Mesothelial cell of epicardium (in vitro differentiated cells): ENCODE results near the gene TBL1Y. TPM values are rescaled to one million over a fixed set of nuclear protein-coding genes. Genes with fewer than 3 reads are reported as not detected.

Source experiments
- DNase-seq, 2 experiments: peaks; one replicate each; pipeline ENCODE4 v3.0.0; 2021; ENCODE audit warnings: low spot score in 2 of 2; ENCODE audit not compliant: unreplicated experiment in 2 of 2
- H3K27ac Mint-ChIP-seq: 2 replicates; pipeline ENCODE4 v1.8.0; 2021; ENCODE audit warnings: mixed read lengths
- H3K27me3 Mint-ChIP-seq: 2 replicates; pipeline ENCODE4 v1.8.0; 2021; ENCODE audit warnings: low read depth, mixed read lengths
- H3K36me3 Mint-ChIP-seq: 2 replicates; pipeline ENCODE4 v1.8.0; 2021; ENCODE audit warnings: mixed read lengths
- H3K4me1 Mint-ChIP-seq: 2 replicates; pipeline ENCODE4 v1.8.0; 2021; ENCODE audit warnings: mixed read lengths
- H3K4me3 Mint-ChIP-seq: 2 replicates; pipeline ENCODE4 v1.8.0; 2021; ENCODE audit warnings: mild to moderate bottlenecking, moderate library complexity, mixed read lengths
- H3K9me3 Mint-ChIP-seq: 2 replicates; pipeline ENCODE4 v1.8.0; 2021; ENCODE audit warnings: mixed read lengths
- total RNA-seq: library from RNA; stranded (reverse); gene quantifications from 3 replicates; pipeline ENCODE4 v1.2.1, GENCODE V29; 2021
- TF ChIP-seq, protein P1 (sequence below): fragments of 200-600 bp; sonication (generic); IDR thresholded peaks from one replicate; pipeline ENCODE4 v1.5.0; 2021; ENCODE audit warnings: antibody characterized with exemption; ENCODE audit not compliant: unreplicated experiment

Gene TBL1Y
- total RNA-seq, 1 donor from 2014 or later: not detected

GRCh38 chrY:7110086-7110485 lies 199.6 kb downstream of the TBL1Y start:
- H3K36me3 Mint-ChIP-seq: no peaks in the 10 kb centered on the region
- H3K27ac Mint-ChIP-seq: no peak overlapping the region
- no peak for DNase-seq
- H3K27me3 Mint-ChIP-seq: no peaks in the 10 kb centered on the region
- TF ChIP-seq, protein P1, sequence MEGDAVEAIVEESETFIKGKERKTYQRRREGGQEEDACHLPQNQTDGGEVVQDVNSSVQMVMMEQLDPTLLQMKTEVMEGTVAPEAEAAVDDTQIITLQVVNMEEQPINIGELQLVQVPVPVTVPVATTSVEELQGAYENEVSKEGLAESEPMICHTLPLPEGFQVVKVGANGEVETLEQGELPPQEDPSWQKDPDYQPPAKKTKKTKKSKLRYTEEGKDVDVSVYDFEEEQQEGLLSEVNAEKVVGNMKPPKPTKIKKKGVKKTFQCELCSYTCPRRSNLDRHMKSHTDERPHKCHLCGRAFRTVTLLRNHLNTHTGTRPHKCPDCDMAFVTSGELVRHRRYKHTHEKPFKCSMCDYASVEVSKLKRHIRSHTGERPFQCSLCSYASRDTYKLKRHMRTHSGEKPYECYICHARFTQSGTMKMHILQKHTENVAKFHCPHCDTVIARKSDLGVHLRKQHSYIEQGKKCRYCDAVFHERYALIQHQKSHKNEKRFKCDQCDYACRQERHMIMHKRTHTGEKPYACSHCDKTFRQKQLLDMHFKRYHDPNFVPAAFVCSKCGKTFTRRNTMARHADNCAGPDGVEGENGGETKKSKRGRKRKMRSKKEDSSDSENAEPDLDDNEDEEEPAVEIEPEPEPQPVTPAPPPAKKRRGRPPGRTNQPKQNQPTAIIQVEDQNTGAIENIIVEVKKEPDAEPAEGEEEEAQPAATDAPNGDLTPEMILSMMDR: no peak
- no peak overlapping the region for H3K4me3 Mint-ChIP-seq
- no peaks in the 10 kb centered on the region for H3K9me3 Mint-ChIP-seq
- H3K4me1 Mint-ChIP-seq: no peaks in the 10 kb centered on the region

DNA sequence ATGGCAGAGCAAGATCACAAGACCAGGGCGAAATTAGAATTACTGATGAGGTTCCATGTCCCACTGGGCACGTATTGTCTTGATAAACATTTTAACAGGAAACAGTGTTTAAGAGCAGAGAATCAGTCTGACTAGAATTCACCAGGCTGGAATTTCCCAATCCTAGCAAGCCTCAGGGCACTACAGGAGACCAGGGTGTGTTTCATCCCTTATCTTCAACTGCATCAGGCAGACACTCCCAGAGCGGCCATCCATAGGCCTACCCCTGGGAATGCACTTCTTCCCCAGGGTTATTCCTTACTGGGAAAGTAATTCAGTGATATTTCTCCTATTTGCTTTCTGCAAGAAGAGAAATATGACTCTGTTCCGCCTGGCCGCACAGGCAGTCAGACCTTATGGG lies 205.4 kb downstream of the TBL1Y start:
- no peaks in the 10 kb centered on the region for H3K4me1 Mint-ChIP-seq
- no peak overlapping the region for H3K4me3 Mint-ChIP-seq
- no peak overlapping the region for H3K27ac Mint-ChIP-seq
- no peaks in the 10 kb centered on the region for H3K36me3 Mint-ChIP-seq
- no peak for DNase-seq
- TF ChIP-seq, protein P1: no peak
- H3K9me3 Mint-ChIP-seq: no peaks in the 10 kb centered on the region
- no peaks in the 10 kb centered on the region for H3K27me3 Mint-ChIP-seq

DNA sequence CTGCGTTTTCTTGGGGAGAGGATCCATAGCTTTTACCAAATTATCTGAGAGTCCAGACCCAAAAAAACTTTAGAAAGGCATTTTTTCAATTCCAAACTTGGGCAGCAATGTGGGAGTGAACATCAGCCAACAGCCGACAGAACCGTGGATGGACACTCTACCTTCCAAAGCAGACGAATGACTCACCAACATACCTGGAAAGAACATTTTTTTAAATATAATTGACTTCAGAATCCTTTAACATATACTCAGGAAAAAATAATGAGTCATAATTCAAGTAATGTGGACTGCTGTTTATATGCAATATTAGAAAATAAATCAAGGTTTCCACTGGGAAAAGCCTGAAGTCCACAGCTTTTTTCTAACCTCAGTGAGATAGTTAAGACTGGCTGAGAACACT lies 211.7 kb downstream of the TBL1Y start:
- Mint-ChIP-seq H3K4me3 (no peak overlapping the region), H3K9me3 (no peaks in the 10 kb centered on the region), H3K4me1 (no peaks in the 10 kb centered on the region), H3K27me3 (no peaks in the 10 kb centered on the region), H3K27ac (no peak overlapping the region), H3K36me3 (no peaks in the 10 kb centered on the region)
- no peak for DNase-seq
- TF ChIP-seq, protein P1: no peak

GRCh38 chrY:7125136-7126056 lies 214.9 kb downstream of the TBL1Y start:
- Mint-ChIP-seq H3K4me1 (no peaks in the 10 kb centered on the region), H3K27me3 (no peaks in the 10 kb centered on the region), H3K4me3 (no peak overlapping the region), H3K36me3 (no peaks in the 10 kb centered on the region), H3K27ac (no peak overlapping the region), H3K9me3 (no peaks in the 10 kb centered on the region)
- TF ChIP-seq, protein P1: no peak
- DNase-seq: no peak

- H3K27ac Mint-ChIP-seq: no peak overlapping the region
- DNase-seq: no peak
- no peaks in the 10 kb centered on the region for H3K36me3 Mint-ChIP-seq
- no peaks in the 10 kb centered on the region for H3K4me1 Mint-ChIP-seq
- no peaks in the 10 kb centered on the region for H3K27me3 Mint-ChIP-seq
- no peaks in the 10 kb centered on the region for H3K9me3 Mint-ChIP-seq
- TF ChIP-seq, protein P1: no peak
- no peak overlapping the region for H3K4me3 Mint-ChIP-seq
Measured at GRCh38 chrY:7128211-7128610, 217.7 kb downstream of the TBL1Y start.

Other genes with a start within 250 kb of the TBL1Y start
- not detected in 3 replicates for gene AMELY, start 1.1 kb downstream of the TBL1Y start, total RNA-seq